SIG-M5 (cell line): ENCODE data around the gene NRARP.
A peak's percentile ranks its signal among the peaks of the same experiment; 100 is the strongest.
"Not testable (repeated sequence)": the region's sequence is repeated elsewhere in the genome, so short reads cannot be mapped to it uniquely, and the experiment has no call there.

Experiments used
- DNase-seq: peaks from one replicate; lab custom pipeline; 2025; lab: John Stamatoyannopoulos, UW

Gene NRARP

GRCh38 chr9:137302118-137302448 lies at the start of gene NRARP:
NRARP (minus strand) TSS chr9:137302271; CDS start chr9:137301928, 343 bp downstream.
- DNase-seq: peak; percentile 11

GRCh38 chr9:137350696-137351584 lies 48.9 kb upstream of the NRARP start:
- no peak for DNase-seq

- DNase-seq: no peak
These were observed 47.5 kb upstream of the NRARP start for GRCh38 chr9:137349471-137350033.

GRCh38 chr9:137348769-137349470 lies 46.8 kb upstream of the NRARP start:
- no peak for DNase-seq

GRCh38 chr9:137347928-137348327 lies 45.9 kb upstream of the NRARP start:
- DNase-seq: no peak

GRCh38 chr9:137342482-137342881 lies 40.4 kb upstream of the NRARP start:
- DNase-seq: no peak

- no peak for DNase-seq
These were observed 39.2 kb upstream of the NRARP start for GRCh38 chr9:137341227-137341626.

GRCh38 chr9:137339908-137340462 lies 37.9 kb upstream of the NRARP start:
- DNase-seq: not testable (repeated sequence)

GRCh38 chr9:137339045-137339907 lies 37.2 kb upstream of the NRARP start:
- no peak for DNase-seq

- DNase-seq: no peak
These were observed 34.7 kb upstream of the NRARP start for GRCh38 chr9:137336735-137337134.

GRCh38 chr9:137333016-137333671 lies 31.1 kb upstream of the NRARP start:
- DNase-seq: no peak

- DNase-seq: no peak
These were observed 29.9 kb upstream of the NRARP start for GRCh38 chr9:137331929-137332328.

- DNase-seq: no peak
These were observed 28.6 kb upstream of the NRARP start for GRCh38 chr9:137330689-137331088.

- DNase-seq: not testable (repeated sequence)
These were observed 27.5 kb upstream of the NRARP start for GRCh38 chr9:137329590-137329989.

GRCh38 chr9:137327641-137328550 lies 25.8 kb upstream of the NRARP start:
- DNase-seq: not testable (repeated sequence)

GRCh38 chr9:137326445-137327065 lies 24.5 kb upstream of the NRARP start:
- no peak for DNase-seq

- DNase-seq: no peak
These were observed 23.7 kb upstream of the NRARP start for GRCh38 chr9:137325799-137326198.

- DNase-seq: no peak
These were observed 23.1 kb upstream of the NRARP start for GRCh38 chr9:137325124-137325523.

GRCh38 chr9:137323531-137324331 lies 21.7 kb upstream of the NRARP start:
- DNase-seq: no peak
